ENCODE measurements around the gene KCNN4.
"Not testable (repeated sequence)": the region's sequence is repeated elsewhere in the genome, so short reads cannot be mapped to it uniquely, and the experiment has no call there.

Gene KCNN4

DNA sequence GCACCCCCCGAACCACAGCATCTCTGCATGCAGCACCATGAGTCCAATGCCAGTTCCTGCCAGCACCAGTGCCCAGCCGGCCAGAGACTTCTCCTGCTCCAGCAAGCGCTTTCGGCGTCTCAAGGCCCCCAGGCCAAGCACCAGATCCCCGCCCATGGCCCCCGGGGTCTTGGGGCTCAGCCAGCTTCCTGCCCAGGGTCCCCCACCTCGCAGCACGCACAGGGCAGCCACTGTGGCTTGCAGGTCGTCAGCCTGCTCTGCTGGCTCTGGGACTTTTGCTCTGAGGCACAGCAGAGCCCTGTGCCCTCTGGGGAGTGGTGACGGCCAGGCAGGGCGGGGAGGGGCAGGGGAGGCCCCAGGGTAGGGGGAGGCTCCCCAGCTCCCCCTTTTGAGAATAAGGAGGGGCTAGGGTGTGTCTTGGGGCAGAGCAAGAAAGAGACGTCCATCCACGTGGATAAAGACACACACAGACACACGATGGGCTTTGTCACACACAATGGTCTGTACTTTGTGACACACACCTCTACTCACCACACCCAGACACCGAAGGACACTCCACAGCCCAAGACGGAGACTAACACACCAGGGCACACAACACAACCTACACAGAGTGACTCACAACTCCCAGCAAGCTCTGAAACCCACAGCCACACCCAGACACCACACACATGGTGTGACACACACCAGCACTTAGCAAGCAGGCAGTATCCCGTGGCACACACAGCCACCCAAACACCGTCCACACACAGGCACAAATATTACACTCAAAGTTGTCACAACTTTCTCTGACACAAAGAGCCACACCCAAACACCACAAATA is at the start of gene KCNN4:
Gene KCNN4, minus strand, starts transcription at position 268 of the 820 bp plus-strand sequence. Its CDS starts 112 bp downstream, at position 156.
- no peak for DNase-seq

DNA sequence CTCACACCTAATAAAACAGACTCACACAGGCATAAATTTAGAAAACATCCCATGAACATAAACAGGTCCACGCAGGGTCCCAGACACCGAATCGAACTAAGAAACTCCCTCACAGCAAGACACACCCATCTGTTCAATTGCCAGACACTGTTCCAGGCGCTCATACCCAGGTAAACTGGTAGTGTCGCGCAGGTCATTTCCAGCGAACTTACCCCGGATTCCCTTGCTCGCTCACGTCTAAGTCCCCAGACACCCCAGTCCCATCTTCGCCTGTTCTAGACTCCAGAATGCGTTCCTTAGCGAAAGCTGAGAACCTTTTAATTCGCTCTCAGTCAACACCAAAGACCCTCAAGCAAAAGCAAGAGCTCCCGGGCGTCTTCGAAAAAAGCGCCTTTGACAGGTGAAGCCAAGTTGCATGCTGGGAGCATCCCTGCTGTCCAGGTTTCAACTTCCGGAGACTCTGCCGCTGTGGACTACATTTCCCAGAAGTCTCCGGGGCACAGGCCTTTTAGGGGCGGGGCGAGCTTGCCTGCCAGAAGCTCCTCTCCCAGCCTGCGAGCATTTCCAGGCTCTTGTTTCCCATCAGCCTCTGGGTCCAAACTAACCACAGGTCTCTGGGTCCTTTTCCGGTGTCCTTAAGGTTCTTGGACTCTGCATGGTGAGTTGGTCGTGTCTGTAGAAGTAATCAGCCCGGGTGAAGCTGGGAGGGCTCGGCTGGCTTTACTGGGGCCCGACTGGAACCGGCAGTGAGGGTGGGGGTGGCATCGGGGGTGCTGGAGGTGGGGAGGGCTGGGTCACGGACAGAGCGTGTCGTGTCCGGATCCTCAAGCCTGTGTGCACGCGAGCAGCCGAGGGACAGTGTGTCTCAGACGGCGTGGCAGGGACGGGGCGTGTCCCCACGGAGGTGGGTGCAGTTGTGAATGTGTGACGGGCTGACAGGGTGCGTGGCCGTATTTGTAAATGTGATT is 46.3 kb upstream of the KCNN4 start, which contains the start of gene ZNF283:
Gene ZNF283, plus strand, starts transcription at position 535 of the 968 bp plus-strand sequence. CDS start 6,184 bp downstream, outside the sequence.
- peak; percentile 79 for DNase-seq

DNA sequence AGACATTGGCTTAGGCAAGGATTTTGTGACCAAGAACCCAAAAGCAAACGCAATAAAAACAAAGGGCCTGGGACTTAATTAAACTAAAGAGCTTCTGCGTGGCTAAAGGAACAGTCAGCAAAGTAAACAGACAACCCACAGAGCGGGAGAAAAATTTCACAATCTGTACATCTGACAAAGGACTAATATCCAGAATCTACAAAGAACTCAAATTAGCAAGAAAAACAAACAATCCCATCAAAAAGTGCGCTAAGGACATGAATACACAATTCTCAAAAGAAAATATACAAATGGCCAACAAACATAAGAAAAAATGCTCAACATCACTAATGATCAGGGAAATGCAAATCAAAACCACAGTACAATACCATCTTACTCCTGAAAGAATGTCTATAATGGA is 43.8 kb upstream of the KCNN4 start:
- not testable (repeated sequence) for DNase-seq

DNA sequence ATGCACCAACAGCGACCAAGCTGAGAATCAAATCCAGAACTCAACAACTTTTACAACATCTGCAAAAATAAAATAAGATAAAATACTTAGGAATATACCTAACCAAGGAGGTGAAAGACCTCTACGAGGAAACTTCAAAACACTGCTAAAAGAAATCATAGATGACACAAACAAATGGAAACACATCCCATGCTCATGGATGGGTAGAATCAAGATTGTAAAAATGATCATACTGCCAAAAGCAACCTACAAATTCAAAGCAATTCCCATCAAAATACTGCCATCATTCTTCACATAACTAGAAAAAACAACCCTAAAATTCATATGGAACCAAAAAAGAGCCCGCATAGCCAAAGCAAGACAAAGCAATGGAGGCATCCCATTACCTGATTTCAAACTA is 43.1 kb upstream of the KCNN4 start:
- DNase-seq: not testable (repeated sequence)

DNA sequence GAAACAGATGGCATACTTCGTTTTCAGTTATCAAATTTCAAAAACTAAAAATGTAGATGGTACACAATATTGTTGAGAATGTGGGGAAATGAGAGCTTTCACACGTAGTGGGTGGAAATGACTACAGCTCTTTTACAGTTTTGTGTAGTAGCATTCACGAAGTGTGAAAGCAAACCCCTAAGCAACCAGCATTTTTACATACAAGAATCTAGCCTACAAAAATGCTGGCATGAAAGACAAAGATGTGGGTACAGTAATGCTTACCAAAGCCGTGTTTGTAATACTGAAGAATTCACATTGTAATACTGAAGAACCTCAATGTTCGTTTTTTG is 40.1 kb upstream of the KCNN4 start:
- DNase-seq: no peak

DNA sequence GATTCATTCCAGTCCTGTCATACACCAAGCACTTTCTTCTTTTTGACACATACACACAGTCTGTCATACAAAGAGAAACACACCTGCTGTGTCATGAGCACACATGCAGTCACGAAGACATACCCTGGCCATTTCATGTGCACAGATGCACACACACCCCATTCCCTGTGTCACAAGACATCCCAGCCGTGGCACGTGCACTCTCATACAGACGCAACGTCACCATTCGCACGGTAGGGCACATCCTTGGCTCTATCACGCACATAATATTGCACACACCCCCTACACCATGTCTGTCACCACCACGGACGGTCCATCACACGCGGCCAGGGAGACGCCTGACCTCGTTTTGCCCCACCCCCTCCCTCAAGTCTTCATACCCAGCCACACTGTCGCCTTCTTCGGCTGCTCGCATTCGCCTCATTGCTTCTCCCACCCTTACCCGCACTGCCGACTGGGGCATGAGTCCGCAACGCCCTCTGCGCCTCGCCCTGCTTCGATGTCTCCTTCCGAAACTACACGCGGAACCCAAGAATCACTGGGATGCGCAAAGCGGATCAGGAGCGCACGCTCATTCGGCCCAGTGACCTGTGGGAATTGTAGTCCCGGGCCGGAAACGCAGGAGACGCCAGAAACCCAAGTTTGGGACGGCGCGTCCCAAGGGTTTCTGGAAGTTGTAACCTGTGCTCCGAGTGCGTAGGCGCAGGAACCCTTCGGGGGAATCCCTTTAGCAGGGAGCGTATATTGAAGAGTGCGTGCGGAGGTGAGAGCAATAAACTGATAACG is 39.5 kb upstream of the KCNN4 start:
- DNase-seq: peak; percentile 69

DNA sequence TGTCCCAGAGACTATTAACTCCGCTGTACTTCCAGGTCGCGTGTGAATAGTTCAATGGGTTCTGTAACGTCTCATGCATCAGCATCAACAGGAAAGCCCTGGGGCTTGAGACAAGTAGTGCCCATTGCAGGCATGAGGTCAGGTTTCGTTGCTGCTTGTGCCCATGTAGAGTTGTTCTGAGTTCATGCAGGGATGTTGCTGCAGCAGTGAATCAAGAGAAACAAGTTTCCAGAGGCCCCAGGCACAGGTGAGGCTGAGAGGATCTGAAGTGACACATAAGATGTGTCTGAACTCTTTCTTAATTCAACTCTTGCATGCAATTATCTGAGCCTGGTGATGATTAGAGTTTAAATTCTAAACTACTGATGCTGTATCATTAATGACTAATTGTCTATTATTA is 37.7 kb upstream of the KCNN4 start:
- DNase-seq: no peak

DNA sequence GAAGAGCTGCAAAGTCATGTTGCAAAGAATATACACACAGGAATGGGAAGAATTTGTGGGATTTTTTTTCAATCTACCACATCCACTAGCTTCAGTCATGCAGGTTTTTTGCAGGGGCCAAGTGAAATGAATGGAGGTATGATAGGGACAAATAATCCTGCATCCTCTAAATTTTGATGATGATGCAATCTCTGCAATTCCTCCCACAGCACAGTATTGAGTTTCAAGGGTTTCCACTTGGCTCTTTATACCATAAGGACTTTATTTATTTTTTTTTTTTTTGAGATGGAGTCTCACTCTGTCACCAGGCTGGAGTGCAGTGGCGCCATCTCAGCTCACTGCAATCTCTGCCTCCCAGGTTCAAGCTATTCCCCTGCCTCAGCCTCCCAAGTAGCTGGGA is 36.7 kb upstream of the KCNN4 start:
- DNase-seq: not testable (repeated sequence)

DNA sequence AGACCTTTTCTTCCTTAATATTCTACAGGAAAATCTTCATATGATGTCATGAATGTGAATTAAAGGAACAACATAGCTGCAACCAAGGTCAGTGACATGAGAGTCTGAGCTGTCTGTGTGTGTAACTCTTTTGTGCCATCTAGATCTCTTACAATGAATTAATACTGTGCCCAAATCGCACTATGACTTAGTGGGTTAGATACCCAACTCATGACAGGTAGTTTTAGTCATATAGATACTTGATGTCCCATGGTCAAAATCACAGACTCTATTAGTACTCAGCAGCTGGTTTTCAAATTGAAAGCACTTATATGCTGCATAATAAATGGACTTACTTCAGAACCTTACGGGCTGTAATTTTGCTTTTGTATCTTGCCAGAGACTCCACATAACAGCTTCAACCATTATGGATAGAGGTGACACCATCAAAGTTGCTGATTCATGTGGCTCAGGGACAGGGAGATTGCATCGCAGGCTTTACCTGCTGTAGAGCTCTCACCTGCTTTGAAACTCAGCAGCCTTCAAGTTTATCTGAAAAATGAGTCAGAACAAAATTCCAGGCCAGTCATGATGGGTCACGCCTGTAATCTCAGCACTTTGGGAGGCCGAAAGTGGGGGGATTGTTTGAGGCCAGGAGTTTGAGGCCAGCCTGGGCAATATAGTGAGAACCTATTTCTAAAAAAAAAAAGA is 34.0 kb upstream of the KCNN4 start:
- DNase-seq: no peak

DNA sequence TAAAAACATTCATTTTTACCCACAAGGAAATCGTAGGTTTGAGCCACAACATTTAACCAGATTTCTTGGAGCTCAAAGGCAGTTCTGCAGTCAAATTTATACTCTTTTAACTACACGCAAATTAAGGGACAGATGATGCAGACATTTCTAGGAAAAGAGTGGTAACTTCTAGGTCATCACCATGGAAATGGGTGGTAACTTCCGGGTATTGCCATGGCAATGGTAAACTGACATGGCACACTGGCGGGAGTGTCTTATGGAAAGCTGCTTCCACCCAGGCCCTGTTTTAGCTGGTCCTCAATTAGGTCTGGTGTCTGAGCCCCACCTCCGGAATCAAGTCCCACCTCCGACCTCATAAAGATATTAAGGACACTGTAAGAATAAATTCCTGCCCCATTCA is 31.9 kb upstream of the KCNN4 start:
- DNase-seq: no peak

DNA sequence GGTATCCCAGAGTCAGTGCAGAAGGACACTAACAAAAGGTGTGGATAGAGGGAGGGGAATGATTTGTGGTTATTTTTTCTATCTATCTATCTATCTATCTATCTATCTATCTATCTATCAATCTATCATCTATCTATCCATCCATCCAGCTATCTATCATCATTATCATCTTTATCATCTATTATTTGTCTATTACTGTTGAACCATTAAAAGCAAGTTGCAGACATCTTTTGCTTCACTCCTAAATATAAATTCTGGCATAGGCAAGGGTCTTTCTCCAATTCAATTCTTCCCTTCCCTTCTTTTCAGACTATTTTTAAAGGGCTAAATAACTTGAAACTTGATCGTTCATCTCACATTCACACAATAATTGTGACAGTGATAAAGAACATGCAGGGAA is 31.5 kb upstream of the KCNN4 start:
- no peak for DNase-seq

DNA sequence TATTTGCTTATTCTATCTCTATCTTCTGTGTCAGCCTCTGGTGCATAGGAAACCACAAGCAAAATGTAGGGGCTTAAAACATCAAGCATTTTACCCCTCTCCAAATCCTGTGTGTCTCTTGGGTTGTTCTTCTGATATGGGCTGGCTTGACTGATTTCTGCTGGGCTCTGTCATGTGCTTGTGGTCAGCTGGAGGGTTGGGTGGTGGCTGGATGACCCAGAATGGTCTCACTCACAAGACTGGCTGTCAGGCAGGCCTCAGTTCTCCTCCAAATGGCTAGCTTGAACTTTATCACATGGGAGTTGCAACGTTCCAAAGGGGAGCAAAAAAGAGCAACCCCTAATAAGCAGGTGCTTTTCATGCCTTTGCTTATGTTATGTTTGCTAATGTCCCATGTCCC is 31.1 kb upstream of the KCNN4 start:
- no peak for DNase-seq

DNA sequence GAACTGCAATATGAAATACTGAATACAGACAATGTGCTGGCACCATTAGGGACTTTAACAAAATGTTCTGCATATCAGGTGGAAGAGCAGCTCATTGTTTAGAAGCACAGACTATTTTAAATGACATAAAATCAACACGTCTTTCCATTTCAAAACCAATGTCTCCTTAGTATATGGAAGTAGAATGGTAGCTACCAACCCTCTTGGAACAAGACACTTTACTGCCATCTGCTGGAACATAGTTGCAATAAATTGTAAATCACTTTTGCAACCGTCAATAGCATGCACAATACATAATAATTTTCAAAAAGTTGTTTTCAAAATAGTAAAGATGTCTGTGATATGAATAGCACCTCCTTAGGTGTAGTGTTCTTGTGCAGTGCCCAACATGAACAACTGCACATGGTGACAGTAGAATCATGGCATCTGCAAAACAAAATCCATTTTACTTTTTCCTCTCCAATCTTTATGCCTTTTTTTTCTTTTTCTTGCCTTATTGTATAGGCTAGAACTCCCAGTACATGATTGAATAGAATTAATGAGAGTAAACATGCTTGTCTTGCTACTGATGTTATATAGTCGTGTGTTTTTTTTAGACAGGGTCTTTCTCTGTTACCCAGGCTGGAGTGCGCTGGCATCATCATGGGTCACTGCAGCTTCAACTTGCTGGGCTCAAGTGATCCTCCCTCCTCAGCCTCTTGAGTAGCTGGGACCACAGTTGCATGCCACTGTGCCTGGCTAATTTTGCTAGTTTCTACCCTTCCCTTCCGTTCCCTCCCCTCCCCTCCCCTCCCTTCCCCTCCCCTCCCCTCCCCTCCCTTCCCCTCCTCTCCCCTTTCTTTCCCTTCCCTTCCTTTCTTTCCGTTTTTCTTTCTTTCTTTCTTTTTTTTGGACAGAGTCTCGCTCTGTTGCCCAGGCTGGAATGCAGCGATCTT is 29.3 kb upstream of the KCNN4 start:
- peak; percentile 43 for DNase-seq

DNA sequence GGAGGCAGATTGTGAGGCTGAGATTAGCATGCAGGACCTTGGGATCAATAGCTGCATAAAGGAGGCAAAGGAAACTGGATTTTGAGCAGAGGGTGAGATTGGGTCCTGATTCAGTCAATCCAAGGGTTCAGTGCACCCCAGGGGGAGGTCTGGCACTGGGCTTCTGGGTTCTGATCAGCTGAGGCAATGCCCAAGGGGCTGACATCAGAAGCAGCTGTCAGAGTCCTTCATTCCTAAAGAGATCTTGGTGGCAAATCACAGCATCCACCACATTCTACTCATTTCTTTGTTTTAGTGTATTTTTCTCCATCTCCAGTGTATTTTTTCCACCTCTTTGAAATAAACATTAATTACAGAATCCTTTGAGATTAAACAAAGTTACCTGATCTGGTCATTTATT is 26.9 kb upstream of the KCNN4 start:
- DNase-seq: no peak

DNA sequence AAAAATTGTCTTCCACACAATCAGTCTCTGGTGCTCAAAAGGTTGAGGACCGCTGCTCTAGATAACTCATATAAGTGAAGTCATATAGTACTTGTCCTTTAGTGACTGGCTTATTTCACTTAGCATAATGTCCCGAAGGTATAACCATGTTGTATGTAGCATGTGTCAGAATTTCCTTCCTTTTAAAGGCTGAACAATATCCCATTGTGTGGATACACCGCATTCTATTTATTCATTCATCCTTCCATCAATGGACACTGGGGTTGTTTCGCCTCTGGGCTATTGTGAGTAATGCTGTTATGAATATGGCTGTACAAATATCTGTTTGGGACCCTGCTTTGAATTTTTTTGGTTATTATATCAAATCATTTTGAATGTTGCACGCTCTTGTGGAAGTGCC is 26.1 kb upstream of the KCNN4 start:
- DNase-seq: no peak

DNA sequence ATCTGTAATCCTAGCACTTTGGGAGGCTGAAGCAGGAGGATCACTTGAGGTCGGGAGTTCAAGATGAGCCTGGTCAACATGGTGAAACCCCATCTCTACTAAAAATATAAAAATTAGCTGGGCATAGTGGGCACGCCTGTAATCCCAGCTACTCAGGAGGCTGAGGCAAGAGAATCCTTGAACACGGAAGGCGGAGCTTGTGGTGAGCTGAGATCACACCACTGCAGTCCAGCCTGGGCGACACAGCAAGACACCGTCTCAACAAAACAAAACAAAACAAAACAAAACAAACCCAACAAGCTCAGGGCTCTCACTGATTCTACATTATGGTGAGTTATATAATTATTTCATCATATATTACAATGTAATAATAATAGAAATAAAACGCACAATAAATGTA is 25.6 kb upstream of the KCNN4 start:
- DNase-seq: not testable (repeated sequence)

DNA sequence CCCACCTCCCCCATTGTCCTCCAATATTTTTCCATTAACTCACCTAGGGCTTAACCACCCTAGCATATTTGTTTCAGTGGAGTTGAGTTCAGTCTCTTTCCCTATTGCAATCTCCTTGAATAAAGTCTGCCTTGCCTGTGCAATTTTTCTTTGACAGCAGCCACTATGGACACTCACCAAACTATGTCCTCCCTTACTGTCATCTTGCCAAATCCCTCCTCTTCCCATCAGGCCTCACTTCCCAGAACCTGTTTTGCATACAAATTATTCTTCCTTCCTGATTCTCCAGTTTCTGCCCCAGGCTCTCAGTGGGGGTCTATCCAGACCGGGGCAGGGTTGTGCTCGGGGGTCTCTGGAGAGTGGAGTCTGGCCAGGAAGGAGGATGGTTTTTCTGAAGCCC is 23.7 kb upstream of the KCNN4 start:
- no peak for DNase-seq

DNA sequence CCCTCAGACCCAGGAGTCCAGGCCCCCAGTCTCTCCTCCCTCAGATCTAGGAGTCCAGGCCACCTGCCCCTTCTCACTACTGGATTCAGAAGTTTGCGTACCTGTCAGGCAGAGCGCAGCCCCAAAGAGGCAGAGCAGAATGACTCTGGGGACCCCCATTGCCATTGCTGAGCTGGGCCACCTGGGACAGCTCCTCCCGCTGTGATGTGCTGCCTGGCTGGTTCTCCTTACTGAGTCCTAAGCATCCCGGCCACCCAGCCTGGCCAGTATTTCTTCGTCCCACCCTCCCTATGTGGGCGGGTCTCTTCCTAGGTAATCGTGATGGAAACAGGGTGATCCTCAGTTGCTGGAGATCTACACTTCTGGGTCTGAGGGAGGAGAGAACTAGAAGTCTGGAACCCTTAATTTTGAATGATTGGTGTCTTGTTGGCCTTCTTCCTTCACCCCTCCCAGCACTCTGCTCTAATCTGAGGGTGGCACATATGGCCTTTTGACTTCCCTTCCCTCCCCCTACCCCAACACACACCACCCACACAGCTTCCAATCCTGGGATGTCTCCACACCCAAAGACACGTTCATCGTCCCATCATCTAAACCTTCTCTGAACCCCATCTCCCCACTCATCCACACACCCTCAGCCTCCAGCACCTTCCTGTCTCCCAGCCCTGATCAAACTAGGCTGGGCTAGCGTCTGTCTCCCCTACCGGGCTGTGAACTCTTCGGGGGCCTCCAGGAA is 21.6 kb upstream of the KCNN4 start, which contains the start of gene LYPD5:
Gene LYPD5, minus strand, starts transcription at position 232 of the 736 bp plus-strand sequence. Its CDS starts 67 bp downstream, at position 165.
- DNase-seq: no peak

DNA sequence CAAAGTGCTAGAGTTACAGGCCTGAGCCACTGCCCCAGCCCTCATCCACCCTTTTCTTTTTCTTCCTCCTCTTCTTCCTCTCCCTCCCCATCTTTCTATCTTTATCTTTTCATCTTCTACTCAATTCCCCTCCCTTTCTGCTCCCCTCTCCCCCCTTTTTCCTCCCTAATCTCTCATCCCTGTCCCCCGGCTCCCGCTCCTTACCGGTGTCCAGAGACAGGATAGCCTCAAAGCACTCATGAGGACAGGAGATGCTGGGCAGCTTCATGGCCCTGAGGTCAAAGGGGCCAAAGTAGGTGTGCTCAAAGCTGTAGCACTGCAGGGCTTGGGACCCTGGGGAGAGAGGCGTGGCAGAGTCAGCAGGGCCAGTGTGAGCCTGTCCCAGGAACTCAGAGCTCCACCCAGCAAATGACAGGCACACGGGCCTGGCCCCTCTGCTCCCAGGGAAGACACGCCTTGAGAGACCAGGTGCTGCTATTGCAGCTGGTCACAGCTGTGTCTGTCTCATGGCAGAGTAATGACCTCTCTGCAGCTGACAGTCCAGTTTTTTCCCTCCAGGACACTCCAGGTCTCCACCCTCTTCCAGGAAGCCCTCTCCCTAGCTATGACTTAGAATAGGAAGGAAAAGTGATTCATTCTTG is 18.8 kb upstream of the KCNN4 start:
- no peak for DNase-seq

Data from NCI-H2171 (cell line).